AG09319 (cell line): ENCODE measurements around the gene LAIR1.

Experiments
- DNase-seq: peaks from one replicate; pipeline ENCODE4 v3.0.0-alpha.2; 2010; ENCODE audit warnings: low read depth; ENCODE audit errors: extremely low read depth
- CTCF ChIP-seq: IDR thresholded peaks from 2 replicates; pipeline ENCODE4 v1.5.1; 2011; ENCODE audit warnings: low read depth, mild to moderate bottlenecking, inconsistent platforms, low read length, moderate library complexity

LAIR1 gene

GRCh38 chr19:54312436-54313377 lies 52.0 kb downstream of the LAIR1 start, which contains the start of gene LILRA5:
Gene LILRA5, minus strand, starts transcription at chr19:54313166. Its CDS starts 147 bp downstream, at chr19:54313019.
- TF ChIP-seq CTCF = no peak
- DNase-seq = no peak

- no peak for DNase-seq
- no peak for TF ChIP-seq CTCF
Measured at GRCh38 chr19:54312011-54312410, 52.7 kb downstream of the LAIR1 start.

- DNase-seq = no peak
- TF ChIP-seq CTCF = no peak
Measured at GRCh38 chr19:54311486-54311885, 53.2 kb downstream of the LAIR1 start.

- DNase-seq = no peak
- no peak for TF ChIP-seq CTCF
Measured at GRCh38 chr19:54310543-54310942, 54.2 kb downstream of the LAIR1 start.

GRCh38 chr19:54309811-54310210 lies 54.9 kb downstream of the LAIR1 start:
- no peak for TF ChIP-seq CTCF
- no peak for DNase-seq

GRCh38 chr19:54307389-54308020 lies 57.2 kb downstream of the LAIR1 start:
- DNase-seq = no peak
- no peak for TF ChIP-seq CTCF

GRCh38 chr19:54305141-54305540 lies 59.6 kb downstream of the LAIR1 start:
- DNase-seq = no peak
- TF ChIP-seq CTCF = no peak
